Measurements from ENCODE around the gene ZNF548.

- no peak for TF ChIP-seq CTCF (IDR thresholded peaks at IDR 0.05)
- no peak for TF ChIP-seq POLR2A (IDR thresholded peaks at IDR 0.05; ENCODE audit: low read depth)
- TF ChIP-seq POLR2AphosphoS5 (IDR thresholded peaks at IDR 0.05), result no peak
These were observed 27.2 kb upstream of the ZNF548 start for GRCh38 chr19:57362419-57362818.
